K562 (cell line): ENCODE data around the gene ZPLD1. TPM values are rescaled to one million over a fixed set of nuclear protein-coding genes. Genes with fewer than 3 reads are reported as not detected.

ENCODE experiments used
- ATAC-seq: fragments of 200-7000 bp; cut with Tn5 transposase; 3 replicates; pipeline ENCODE4 v1.9.1; 2020; ENCODE audit warnings: moderate library complexity
- BruUV-seq: library from RNA; stranded (reverse); fragments of 400-500 nt; replicated peaks from 2 replicates; lab custom pipeline; 2021; lab: Mats Ljungman, UMichigan
- CTCF ChIA-PET: fragments of 300-600 bp; formaldehyde crosslinking; extraction: SDS; loops from one replicate; lab custom pipeline; 2021; ENCODE audit warnings: low intra/inter-chr PET ratio; lab: Yijun Ruan, JAX
- POLR2A ChIA-PET: fragments of 300-600, 350-650 bp; sonication (Branson Sonifier 250); formaldehyde crosslinking; extraction: SDS; loops from one replicate; lab custom pipeline; 2021; ENCODE audit warnings: antibody characterized with exemption, inconsistent platforms; lab: Yijun Ruan, JAX
- DNase-seq, 4 experiments: peaks; one replicate each; pipeline versions ENCODE4 v3.0.0 to v3.0.0-alpha.2; 2011 to 2018; ENCODE audit warnings: low spot score in 3 of 4, mixed read lengths in 3 of 4; ENCODE audit errors: extremely low read depth in 1 of 4
- FAIRE-seq: peaks from 2 replicates; lab custom pipeline; 2011; peaks lifted over from hg19 to GRCh38; lab: Jason Lieb, UNC
- H2AFZ ChIP-seq: 2 replicates; pipeline ENCODE4 v1.6.0; 2011; ENCODE audit warnings: low read depth, low read length, control low read depth, inconsistent platforms
- H3K27ac ChIP-seq: fragments of 200-600 bp; 3 replicates; pipeline ENCODE4 v1.8.0; 2011; ENCODE audit warnings: low read depth, mild to moderate bottlenecking, control low read depth, inconsistent platforms, low read length, moderate library complexity, mixed read lengths; ENCODE audit errors: extremely low read depth
- H3K27me3 ChIP-seq, 2 experiments: fragments of 300-600 bp in 1 of 2; 2 replicates in 1 of 2; 3 replicates in 1 of 2; pipeline versions ENCODE4 v1.6.0 to v1.8.0; 2011; ENCODE audit warnings: inconsistent platforms in 2 of 2, low read length in 2 of 2, mild to moderate bottlenecking in 1 of 2, mixed read lengths in 1 of 2, moderate library complexity in 1 of 2; ENCODE audit not compliant: control insufficient read depth in 2 of 2, insufficient read depth in 2 of 2
- H3K36me3 ChIP-seq: fragments of 300-600 bp; 3 replicates; pipeline ENCODE4 v1.8.0; 2011; ENCODE audit warnings: mild to moderate bottlenecking, low read length, inconsistent platforms; ENCODE audit not compliant: control insufficient read depth, insufficient read depth
- H3K4me1 ChIP-seq, 2 experiments: fragments of 200-600 bp in 1 of 2; replicated peaks in 1 of 2; 2 replicates in 1 of 2; 3 replicates in 1 of 2; pipeline versions ENCODE4 v1.5.1 to v1.8.0; 2011; ENCODE audit warnings: inconsistent platforms in 2 of 2, low read length in 2 of 2, mild to moderate bottlenecking in 1 of 2, mixed read lengths in 1 of 2, moderate library complexity in 1 of 2; ENCODE audit not compliant: control insufficient read depth in 2 of 2, insufficient read depth in 2 of 2
- H3K4me2 ChIP-seq: 2 replicates; pipeline ENCODE4 v1.6.1; 2011; ENCODE audit warnings: low read length, control low read depth, inconsistent platforms, mixed read lengths; ENCODE audit not compliant: insufficient read depth
- H3K4me3 ChIP-seq: fragments of 200-600 bp; sonication (generic), shearing (Covaris generic); 2 replicates; pipeline ENCODE4 v1.5.1; 2016; ENCODE audit warnings: control low read depth, inconsistent platforms
- H3K79me2 ChIP-seq: fragments of 200-600 bp; 3 replicates; pipeline ENCODE4 v1.8.0; 2011; ENCODE audit warnings: low read length, inconsistent platforms; ENCODE audit not compliant: control insufficient read depth, insufficient read depth
- H3K9ac ChIP-seq, 2 experiments: 2 replicates each; pipeline versions ENCODE4 v1.6.0 to v1.6.1; 2011; ENCODE audit warnings: low read depth in 2 of 2, low read length in 2 of 2, control low read depth in 1 of 2, inconsistent platforms in 1 of 2, mild to moderate bottlenecking in 1 of 2, mixed read lengths in 1 of 2; ENCODE audit not compliant: insufficient read depth in 1 of 2
- H3K9me1 ChIP-seq: one replicate; pipeline ENCODE4 v1.6.0; 2011; ENCODE audit warnings: inconsistent platforms, mild to moderate bottlenecking, low read length, moderate library complexity; ENCODE audit not compliant: control insufficient read depth, insufficient read depth
- H3K9me3 ChIP-seq: replicated peaks from 2 replicates; pipeline ENCODE4 v1.5.1; 2011; ENCODE audit warnings: low read depth, low read length, inconsistent platforms; ENCODE audit not compliant: control insufficient read depth, insufficient read depth
- H4K20me1 ChIP-seq: replicated peaks from 2 replicates; pipeline ENCODE4 v1.6.1; 2011; ENCODE audit warnings: low read length, inconsistent platforms, mixed read lengths; ENCODE audit not compliant: control insufficient read depth, insufficient read depth
- CUX1 ChIP-seq: fragments of 200-800 bp; sonication (Bioruptor generic); IDR thresholded peaks from 2 replicates; pipeline ENCODE4 v1.6.1; 2016; ENCODE audit warnings: missing genetic modification characterization, missing compliant biosample characterization
- ELF4 ChIP-seq: fragments of 450-650 bp; formaldehyde crosslinking; IDR thresholded peaks from 2 replicates; pipeline ENCODE4 v1.4.0; 2022; ENCODE audit warnings: missing genetic modification characterization
- FOXJ3 ChIP-seq: sonication (generic); formaldehyde crosslinking; IDR thresholded peaks from 2 replicates; pipeline ENCODE4 v1.4.0; 2020; ENCODE audit warnings: mild to moderate bottlenecking, missing genetic modification reagents
- NR2F6 ChIP-seq: fragments of 450-650 bp; formaldehyde crosslinking; IDR thresholded peaks from 2 replicates; pipeline ENCODE4 v1.4.0; 2020; ENCODE audit warnings: mild to moderate bottlenecking
- SAFB2 ChIP-seq: fragments of 200-400 bp; formaldehyde crosslinking; IDR thresholded peaks from 2 replicates; pipeline ENCODE4 v1.6.1; 2018; ENCODE audit warnings: borderline replicate concordance, low read length, low read depth, moderate library complexity; ENCODE audit not compliant: severe bottlenecking
- THRAP3 ChIP-seq: fragments of 450-650 bp; IDR thresholded peaks from 2 replicates; pipeline ENCODE4 v1.6.1; 2016; ENCODE audit warnings: mild to moderate bottlenecking, inconsistent platforms, borderline replicate concordance
- WHSC1 ChIP-seq: IDR thresholded peaks from one replicate; pipeline ENCODE4 v1.6.1; 2012; ENCODE audit warnings: low read length, control low read depth, inconsistent platforms
- WGBS: fragments of 100-300 bp; shearing (Covaris generic); methylation state at CpG from one replicate; pipeline ENCODE4 v1.1.6; 2016; ENCODE audit warnings: low coverage, mixed read lengths; ENCODE audit not compliant: insufficient coverage; ENCODE audit errors: missing lambda C conversion rate; 5-methylcytosine and 5-hydroxymethylcytosine counted together
- in situ Hi-C: fragments of 300-500 bp; cut with MboI; formaldehyde crosslinking; loops from 4 replicates; pipeline ENCODE4 v1.15.0; 2018; ENCODE audit warnings: inconsistent platforms, mixed read lengths
- intact Hi-C: fragments of 100-400 bp; cut with micrococcal nuclease; formaldehyde crosslinking; loops from 2 replicates; pipeline ENCODE4 v1.14.2; 2022
- polyA plus RNA-seq, 8 experiments: library from polyadenylated mRNA; depleted of rRNA in 4 of 8; stranded (reverse) in 5 of 8; unstranded in 3 of 8; fragments of >200 nt; fragmentation: Nextera tagmentation in 2 of 8; fragmentation: Illumina TruSeq in 1 of 8; extraction: Ambion mirVana in 2 of 8; extraction: Trizol in 1 of 8; gene quantifications; 2 replicates each; pipeline versions ENCODE4 v1.2.1 to v1.2.3, GENCODE V29; 2011 to 2014; ENCODE audit warnings: inconsistent platforms in 1 of 8, missing spikeins in 1 of 8
- total RNA-seq, 7 experiments: library from RNA; depleted of rRNA in 6 of 7; stranded (reverse); fragments of >200 nt in 6 of 7; fragmentation: Illumina TruSeq in 2 of 7; extraction: Trizol in 2 of 7; gene quantifications; 2 replicates each; pipeline versions ENCODE4 v1.2.1 to v1.2.3, GENCODE V29; 2011 to 2021; ENCODE audit warnings: low replicate concordance in 1 of 7

The ZPLD1 gene
- total and polyA plus RNA-seq, 9 of the 15 experiments (the other 6 are each of a cell fraction or from before 2014, with no cell fraction given), result 0.03 to 0.10 (median 0.04) TPM; not detected in 6

GRCh38 chr3:102521246-102521645, 86.4 kb downstream of the ZPLD1 start:
- POLR2A ChIA-PET, result no interaction called here
- no peak for TF ChIP-seq SAFB2
- TF ChIP-seq ELF4 (CRISPR knock-in tag), result no peak
- TF ChIP-seq FOXJ3 (CRISPR knock-in tag), result no peak
- no peak for TF ChIP-seq WHSC1
- no peak for TF ChIP-seq NR2F6
- no peak for TF ChIP-seq THRAP3
- TF ChIP-seq CUX1 (CRISPR knock-in tag), result no peak

More at GRCh38 chr3:102521246-102521645, 86.4 kb downstream of the ZPLD1 start:
- 0% methylated on average over 4 of the region's 4 CpGs for WGBS
- Histone ChIP-seq H4K20me1 (no peaks in the 10 kb centered on the region), H2AFZ (no peak overlapping the region), H3K79me2 (no peaks in the 10 kb centered on the region), H3K9me3 (no peaks in the 10 kb centered on the region), H3K4me1 (no peaks in the 10 kb centered on the region), H3K4me2 (no peak overlapping the region), H3K9me1 (no peaks in the 10 kb centered on the region), H3K9ac (no peak overlapping the region), H3K27ac (no peak overlapping the region), H3K4me3 (no peak overlapping the region), H3K36me3 (no peaks in the 10 kb centered on the region), H3K27me3 (no peaks in the 10 kb centered on the region)
- BruUV-seq, result no TSS peak
- in situ Hi-C loops (no loop called here), intact Hi-C loops (no loop called here)
- ATAC-seq (no peak), FAIRE-seq (no peak), DNase-seq (no peak)
- CTCF ChIA-PET, result no interaction called here
